NCI-H748 treated with DMSO at 0.1 percent for 48 hours (cell line): ENCODE data around the gene RNU1-4.
"Not testable (repeated sequence)": the region's sequence is repeated elsewhere in the genome, so short reads cannot be mapped to it uniquely, and the experiment has no call there.

ENCODE experiments used
- DNase-seq: peaks from one replicate; lab custom pipeline; 2025; lab: John Stamatoyannopoulos, UW

RNU1-4 gene

GRCh38 chr1:16708704-16709103 is 31.6 kb upstream of the RNU1-4 start:
- not testable (repeated sequence) for DNase-seq

- not testable (repeated sequence) for DNase-seq
Measured at GRCh38 chr1:16709659-16710087, 30.6 kb upstream of the RNU1-4 start.

- DNase-seq = not testable (repeated sequence)
Measured at GRCh38 chr1:16710618-16711017, 29.7 kb upstream of the RNU1-4 start.

DNA sequence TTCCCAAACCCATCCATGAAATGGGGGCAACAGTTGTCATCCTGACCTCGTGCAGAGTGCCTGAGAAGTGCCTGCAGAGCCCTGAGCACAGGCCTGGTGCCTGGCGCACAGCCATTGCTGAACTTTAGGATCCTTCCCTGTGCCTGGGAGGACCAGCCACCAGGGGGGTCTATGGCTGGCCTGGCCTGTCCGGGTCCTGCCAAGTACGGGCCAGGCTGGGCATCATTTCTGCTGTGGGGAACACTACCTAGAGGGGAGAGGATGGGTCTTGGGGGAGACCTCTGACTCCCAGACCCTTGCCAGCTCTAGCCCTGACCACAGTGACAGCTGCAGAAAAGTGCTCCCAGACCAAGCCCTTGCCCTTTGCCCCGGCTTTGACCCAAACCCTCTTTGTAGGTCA is 28.2 kb upstream of the RNU1-4 start:
- DNase-seq = not testable (repeated sequence)

GRCh38 chr1:16712582-16712981 is 27.7 kb upstream of the RNU1-4 start:
- not testable (repeated sequence) for DNase-seq

- DNase-seq = not testable (repeated sequence)
Measured at GRCh38 chr1:16712984-16713383, 27.3 kb upstream of the RNU1-4 start.

GRCh38 chr1:16713480-16713879 is 26.8 kb upstream of the RNU1-4 start:
- DNase-seq = not testable (repeated sequence)

- no peak for DNase-seq
Measured at GRCh38 chr1:16716691-16717335, 23.5 kb upstream of the RNU1-4 start.

DNA sequence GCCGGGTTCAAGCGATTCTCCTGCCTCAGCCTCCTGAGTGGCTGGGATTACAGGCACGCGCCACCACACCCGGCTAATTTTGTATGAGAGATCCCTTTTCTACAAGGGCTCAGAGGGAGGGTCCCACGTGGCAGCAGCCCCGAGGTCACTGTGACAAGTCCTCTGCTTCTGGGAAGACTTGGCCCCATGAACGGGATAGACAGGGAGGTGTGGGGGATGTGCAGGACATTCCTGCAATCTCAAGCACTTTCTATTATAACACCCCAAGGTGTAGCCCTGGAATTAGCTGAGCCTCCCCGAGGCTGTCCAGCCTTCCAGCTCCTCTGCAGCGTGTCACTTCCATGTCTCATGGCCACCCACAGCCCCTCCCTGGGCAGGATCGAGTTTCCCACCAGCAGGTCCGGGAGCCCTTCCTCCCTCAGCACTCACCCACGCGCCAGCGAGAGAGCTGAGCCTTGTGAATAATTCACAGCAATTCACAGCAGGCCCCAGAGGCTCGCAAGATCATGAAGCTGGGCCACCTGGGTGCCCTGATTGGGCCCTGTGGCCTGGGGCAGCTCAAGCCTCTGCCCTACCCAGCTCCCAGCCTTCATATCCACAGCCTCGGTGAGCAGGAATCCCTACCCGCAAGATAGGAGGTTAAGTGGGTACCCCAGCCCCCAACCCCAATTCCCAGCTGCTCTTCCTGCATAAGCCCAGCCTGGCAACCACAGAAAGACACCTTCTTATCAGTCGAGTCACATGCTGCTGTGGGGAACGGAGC is 22.8 kb upstream of the RNU1-4 start:
- no peak for DNase-seq

DNA sequence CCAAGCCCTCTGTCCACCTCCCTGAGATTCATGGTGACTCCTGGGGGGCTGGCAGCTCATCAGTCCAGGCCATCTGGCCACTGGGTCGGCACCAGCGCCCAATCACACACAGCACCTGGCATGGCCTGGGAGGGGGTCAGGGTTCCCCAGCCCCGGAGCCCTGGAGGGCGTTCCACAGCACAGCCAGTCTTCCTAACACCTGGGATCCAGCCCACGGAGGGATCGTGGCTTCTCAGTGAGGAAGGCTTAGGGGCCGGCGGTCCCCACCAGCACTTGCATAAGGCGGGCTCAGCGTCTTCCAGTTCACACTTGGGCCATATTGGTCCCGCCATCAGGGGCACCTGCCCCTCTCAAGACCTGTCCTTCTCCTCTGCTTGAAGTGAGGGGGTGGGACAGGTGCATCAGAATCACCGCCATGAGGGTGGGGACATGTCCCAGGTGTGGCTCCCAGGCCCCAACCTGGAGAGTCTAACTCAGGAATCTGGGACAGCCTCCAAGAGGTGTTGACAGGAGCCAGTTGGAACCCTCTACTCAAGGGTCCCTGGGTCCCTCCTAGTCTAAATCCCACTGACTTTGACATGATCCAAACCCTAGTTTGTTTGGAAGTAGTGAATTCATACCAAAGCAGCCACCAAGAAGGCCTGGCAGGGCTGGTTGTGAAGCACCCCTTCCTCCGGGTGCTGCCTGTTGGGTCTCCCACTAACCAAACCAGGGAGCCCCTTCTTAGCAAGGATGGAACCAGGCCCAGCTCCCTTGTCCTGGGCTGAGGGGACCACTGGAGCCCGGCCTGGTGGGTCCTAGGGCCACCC is 22.0 kb upstream of the RNU1-4 start:
- not testable (repeated sequence) for DNase-seq

DNA sequence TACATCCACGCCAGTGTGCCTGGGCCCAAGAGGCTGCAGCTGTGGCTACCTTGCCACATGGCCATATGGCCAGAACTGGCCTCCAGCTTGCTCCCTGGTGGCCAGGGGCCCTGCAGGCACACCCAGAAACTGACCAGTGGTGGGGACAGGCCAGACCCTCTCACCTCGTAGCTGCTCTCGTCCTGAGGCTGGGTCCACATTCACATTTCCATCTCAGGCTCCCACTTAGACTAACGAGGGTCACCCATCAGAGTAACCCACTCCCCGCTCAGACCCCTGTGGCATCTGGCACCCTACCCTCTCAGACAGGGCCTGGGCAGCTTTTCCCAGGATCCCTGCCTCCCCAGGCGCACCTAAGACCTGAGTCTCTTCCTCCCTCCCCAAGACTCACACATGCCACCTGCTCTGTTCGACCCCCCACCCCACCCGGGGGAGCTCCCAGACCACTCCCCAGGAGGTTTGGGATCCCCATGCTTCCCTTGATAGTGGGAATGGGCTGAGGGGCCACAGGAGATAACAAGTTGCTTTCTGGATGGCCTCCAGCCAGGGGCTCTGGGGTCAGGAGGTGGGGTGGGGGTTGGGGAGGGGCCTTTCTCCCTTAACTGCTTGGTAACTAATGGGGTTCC is 21.3 kb upstream of the RNU1-4 start:
- no peak for DNase-seq

DNA sequence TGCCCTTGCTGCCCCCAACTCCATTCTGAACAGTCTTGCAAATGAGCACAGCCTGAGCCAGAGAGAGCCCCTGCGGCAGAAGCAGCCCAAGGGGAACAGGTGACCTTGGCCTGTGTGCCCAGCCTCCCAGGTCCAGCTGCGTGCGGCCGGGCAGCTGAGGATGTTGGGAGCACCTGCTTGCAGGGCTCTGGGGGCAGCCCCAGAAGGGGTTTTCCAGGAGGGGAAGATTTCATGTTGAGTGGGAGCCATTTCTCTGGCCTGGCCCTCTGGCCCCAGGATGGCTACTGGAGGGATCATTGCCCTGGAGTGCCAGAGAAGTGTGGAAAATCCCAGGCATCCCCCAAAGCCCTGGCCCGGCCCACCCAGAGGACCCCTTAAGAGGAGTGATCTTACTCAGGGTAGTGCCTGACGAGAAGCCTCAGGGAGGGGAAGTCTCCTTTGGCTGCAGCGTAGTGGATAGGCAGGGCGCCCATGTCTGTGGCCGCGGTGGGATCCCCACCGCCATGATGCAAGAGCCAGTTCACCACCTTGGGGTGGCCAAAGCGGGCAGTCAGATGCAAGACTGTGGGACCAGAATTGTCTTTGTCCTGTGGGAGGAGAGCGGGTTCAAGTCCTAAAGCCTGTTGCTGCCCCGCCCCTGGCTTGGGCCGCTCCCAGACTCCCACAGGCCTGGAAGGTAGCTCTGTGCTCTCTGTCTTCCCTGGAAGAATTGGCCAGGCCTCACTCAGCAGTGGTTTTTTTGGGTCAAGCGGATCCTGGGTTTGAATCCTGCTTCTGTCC is 20.6 kb upstream of the RNU1-4 start:
- no peak for DNase-seq

- DNase-seq = no peak
Measured at GRCh38 chr1:16720351-16721223, 19.7 kb upstream of the RNU1-4 start.

DNA sequence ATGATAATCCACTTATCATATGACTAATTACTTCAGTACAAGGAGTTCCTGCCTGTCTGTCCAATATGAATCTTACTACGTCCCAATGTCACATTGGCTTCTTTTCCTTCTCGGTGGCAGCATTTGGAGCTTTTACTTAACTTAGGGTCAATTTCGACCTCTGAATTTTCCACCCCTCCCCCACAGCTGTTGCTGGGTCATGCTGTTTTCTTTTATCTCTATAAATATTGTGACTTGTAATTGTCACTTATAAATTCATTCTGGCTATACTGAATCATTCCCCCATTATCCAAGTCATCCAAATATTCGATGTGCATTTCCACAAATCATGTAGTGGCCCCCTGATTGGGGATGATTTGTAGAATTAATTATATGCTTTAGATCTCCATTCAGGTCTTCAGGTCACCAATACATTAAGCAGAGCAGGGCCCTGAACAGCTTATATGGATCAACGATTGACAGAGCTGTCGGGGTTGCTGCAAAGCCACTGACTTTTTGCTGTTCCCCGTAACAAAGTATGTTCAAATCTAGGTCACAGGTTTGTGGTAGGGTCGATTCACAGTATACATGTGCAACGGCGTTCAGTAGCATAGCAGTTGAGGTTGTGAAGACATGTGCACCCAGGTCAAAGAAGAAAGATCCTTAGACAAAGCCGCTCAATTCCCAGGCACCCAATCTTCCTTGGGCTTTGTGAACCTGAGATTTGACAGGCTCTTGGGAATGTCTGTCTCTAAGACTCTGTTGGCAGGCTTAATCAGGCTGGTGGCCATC is 18.3 kb upstream of the RNU1-4 start:
- DNase-seq = no peak

DNA sequence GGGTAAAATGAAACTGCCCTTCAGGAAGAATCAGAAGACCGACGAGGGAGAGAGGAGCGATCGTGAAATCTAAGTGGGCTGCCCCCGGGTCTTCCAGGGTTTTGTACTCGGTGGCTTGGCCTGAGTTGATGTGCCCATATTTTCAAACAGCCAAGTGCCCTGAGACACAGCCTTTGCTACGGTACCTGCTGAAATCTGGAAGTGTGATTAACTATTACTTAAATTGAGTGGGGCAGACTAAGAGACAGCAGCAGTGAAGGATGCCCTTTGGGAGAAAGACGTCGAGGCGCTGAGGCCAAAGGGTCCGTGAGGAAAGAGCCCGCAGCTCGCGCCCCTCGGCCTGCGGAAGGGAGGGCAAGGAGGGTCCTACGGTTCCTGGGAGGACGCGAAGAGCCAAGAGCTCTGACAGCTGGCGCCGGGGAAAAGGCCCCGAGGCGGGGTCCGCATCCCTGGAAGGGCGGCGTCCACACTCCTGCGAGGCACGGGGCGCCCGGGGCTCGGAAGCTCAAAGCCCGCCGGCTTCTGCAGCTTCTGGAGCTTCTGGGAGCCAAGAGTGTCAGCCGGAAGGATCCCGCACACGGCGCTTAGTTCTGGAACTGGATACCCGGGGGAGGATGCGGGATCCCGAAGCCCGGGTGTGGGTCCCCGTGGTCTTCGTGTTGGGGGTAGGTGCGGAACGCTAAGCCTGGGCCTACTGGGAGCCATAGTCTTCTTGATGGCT is 15.4 kb upstream of the RNU1-4 start:
- DNase-seq = no peak

DNA sequence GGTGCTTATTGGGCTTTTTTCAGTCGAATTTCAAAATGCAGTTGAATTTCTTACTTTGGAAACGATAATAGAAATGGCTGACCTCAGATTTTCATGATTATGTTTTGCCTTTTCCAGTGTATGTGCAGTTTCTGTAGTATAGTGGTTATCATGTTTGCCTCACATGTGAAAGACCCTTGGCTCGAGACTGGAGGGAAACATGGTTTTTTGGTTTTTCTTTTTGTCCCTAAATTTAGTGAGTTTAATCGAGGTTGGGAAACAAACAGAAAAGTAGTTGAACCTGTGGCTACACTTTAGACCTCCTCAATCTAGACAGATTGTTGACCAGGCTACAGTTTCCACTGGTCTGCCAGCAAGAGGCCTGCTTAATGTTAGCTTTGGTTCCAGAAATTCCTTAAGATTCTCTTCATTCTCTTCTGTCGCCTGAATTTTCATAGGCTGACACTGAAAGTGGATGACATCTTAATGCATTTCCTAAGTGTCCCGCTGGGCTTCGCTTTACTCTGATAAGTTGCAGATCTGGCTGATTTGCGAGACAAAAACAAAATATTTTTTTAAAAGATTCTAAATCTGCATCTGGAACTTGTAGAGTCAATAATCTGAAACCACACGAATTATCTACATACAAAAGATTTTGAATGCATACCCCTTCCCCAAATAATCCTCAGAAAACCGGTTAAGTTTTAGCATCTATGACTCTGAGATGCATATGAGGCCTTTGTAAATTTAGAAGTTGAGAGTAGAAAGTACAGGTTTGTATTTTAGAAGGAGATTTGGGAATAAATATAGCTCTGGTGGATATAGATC is 14.7 kb upstream of the RNU1-4 start:
- not testable (repeated sequence) for DNase-seq

DNA sequence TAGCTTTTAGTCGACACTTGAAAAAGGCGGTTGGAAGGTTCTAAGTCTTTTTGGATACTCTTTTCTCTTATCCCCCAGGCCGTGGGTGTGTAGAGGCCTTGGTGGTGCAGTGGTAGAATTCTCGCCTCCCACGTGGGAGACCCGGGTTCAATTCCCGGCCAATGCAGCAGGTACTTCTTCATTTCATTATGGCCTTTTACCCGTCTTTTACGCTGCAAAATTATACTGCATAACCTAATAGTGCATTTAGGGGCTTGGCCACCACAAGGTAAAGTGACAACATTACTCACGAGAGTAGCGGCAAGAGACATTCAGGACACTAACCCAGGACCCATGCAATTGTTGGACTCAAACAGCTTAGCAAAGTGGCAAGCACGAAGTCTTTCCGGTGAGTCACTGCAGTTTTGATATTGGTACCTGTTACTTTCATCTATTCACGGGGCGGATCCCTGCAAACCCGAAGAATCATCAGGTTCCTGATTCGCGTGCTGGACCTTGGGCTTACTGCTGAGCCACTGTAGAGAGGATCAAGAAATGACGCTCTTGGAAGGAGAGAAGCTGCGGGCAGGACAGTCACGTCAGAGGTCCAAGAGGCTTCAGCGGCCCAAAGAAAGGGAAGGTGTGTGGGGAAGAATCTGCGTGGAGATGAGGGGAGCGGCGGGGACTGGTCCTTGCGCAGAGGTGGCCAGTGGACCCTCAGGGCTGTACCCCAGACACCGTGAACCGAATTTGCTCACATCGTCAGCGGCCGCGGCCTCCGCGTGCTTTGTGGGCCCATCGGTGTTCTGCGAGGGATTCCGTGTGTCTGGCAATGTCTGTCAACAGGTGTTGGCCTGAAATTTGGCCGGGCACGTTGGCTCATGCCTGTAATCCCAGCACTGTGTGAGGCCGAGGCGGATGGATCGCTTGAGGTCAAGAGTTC is 12.9 kb upstream of the RNU1-4 start:
- no peak for DNase-seq
